GM12891 (cell line): Measurements from ENCODE around the gene ARHGEF12.

Experiments
- DNase-seq: peaks from one replicate; pipeline ENCODE4 v3.0.0; 2011; ENCODE audit warnings: low spot score; ENCODE audit not compliant: insufficient read length
- FAIRE-seq: peaks from 2 replicates; lab custom pipeline; 2011; peaks lifted over from hg19 to GRCh38; lab: Jason Lieb, UNC
- PAX5 ChIP-seq: IDR thresholded peaks from 2 replicates; pipeline ENCODE4 v1.6.1; 2011; ENCODE audit warnings: low read length, moderate library complexity, mild to moderate bottlenecking; ENCODE audit not compliant: insufficient read depth, severe bottlenecking
- POLR2A ChIP-seq: IDR thresholded peaks from 2 replicates; pipeline ENCODE4 v1.6.1; 2011; ENCODE audit warnings: low read depth, low read length, control low read depth
- POLR2AphosphoS5 ChIP-seq: IDR thresholded peaks from 2 replicates; pipeline ENCODE4 v1.6.1; 2011; ENCODE audit warnings: low read depth, low read length, control low read depth
- POU2F2 ChIP-seq: IDR thresholded peaks from 2 replicates; pipeline ENCODE4 v1.6.1; 2011; ENCODE audit warnings: low read depth, mild to moderate bottlenecking, control low read depth, low read length, moderate library complexity
- SPI1 ChIP-seq: IDR thresholded peaks from 2 replicates; pipeline ENCODE4 v1.6.1; 2011; ENCODE audit warnings: low read depth, low read length, control low read depth
- TAF1 ChIP-seq: IDR thresholded peaks from 2 replicates; pipeline ENCODE4 v1.6.1; 2011; ENCODE audit warnings: low read depth, low read length, control low read depth

The ARHGEF12 gene

GRCh38 chr11:120391854-120392253, 55.6 kb downstream of the ARHGEF12 start:
- FAIRE-seq (no peak), DNase-seq (no peak)
- no peak for TF ChIP-seq POU2F2
- TF ChIP-seq PAX5 = no peak
- TF ChIP-seq POLR2AphosphoS5 = no peak
- TF ChIP-seq TAF1 = no peak
- TF ChIP-seq SPI1 = no peak
- TF ChIP-seq POLR2A = no peak

DNA sequence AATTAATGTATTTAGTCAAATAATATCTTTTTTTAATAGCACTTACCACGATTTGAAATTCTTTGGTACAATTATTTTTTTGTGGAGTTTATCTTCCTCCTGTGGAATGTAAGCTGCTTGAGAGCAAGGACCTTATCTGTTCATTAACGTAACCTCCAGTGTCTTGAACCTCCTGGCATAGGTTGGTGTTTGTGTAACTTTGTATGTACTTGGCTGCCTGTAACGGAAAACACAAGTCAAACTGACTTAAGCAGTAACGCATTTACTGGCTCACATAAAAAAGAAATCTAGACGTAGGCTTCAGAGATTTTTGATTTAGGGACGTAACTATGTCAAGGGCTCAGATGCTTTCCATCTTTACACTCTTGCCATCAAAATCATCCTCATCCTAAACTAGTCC, 56.1 kb downstream of the ARHGEF12 start:
- no peak for FAIRE-seq
- no peak for TF ChIP-seq POU2F2
- no peak for TF ChIP-seq SPI1
- TF ChIP-seq POLR2A = no peak
- no peak for TF ChIP-seq PAX5
- no peak for TF ChIP-seq TAF1
- no peak for TF ChIP-seq POLR2AphosphoS5

DNA sequence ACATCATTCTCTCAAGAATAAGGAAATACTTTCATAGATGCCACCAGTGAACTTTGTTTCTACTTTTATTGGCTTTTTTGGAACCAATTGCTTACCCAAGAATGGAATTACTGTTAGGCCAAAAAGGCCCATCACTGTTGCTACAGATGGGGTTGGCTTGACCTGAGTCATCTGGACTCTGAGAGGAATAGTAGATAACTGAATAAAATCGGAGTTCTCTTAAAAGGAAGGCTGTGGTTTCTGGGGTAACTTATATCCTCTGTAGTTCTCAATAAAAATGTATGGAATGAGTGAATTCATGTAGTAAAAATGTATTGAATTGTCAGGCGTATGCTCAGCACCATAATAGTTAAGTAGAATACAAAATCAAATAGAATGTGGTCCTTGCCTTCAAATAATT, 56.6 kb downstream of the ARHGEF12 start:
- FAIRE-seq = no peak
- no peak for TF ChIP-seq POLR2AphosphoS5
- no peak for TF ChIP-seq POLR2A
- TF ChIP-seq SPI1 = no peak
- TF ChIP-seq TAF1 = no peak
- TF ChIP-seq POU2F2 = no peak
- no peak for TF ChIP-seq PAX5

More for the DNA sequence above, 56.1 kb downstream of the ARHGEF12 start:
- DNase-seq = no peak

GRCh38 chr11:120394119-120394518, 57.9 kb downstream of the ARHGEF12 start:
- TF ChIP-seq TAF1 = no peak
- no peak for TF ChIP-seq SPI1
- TF ChIP-seq POLR2AphosphoS5 = no peak
- TF ChIP-seq PAX5 = no peak
- TF ChIP-seq POU2F2 = no peak
- TF ChIP-seq POLR2A = no peak
- DNase-seq (no peak), FAIRE-seq (no peak)

More for the DNA sequence above, 56.6 kb downstream of the ARHGEF12 start:
- no peak for DNase-seq

GRCh38 chr11:120395778-120396177, 59.6 kb downstream of the ARHGEF12 start:
- TF ChIP-seq PAX5 (no peak), TAF1 (no peak), POLR2A (no peak), POLR2AphosphoS5 (no peak), SPI1 (no peak), POU2F2 (no peak)
- FAIRE-seq = no peak
- DNase-seq = no peak

GRCh38 chr11:120398132-120398531, 61.9 kb downstream of the ARHGEF12 start:
- FAIRE-seq (no peak), DNase-seq (no peak)
- TF ChIP-seq PAX5 = no peak
- no peak for TF ChIP-seq POLR2AphosphoS5
- TF ChIP-seq POLR2A = no peak
- no peak for TF ChIP-seq TAF1
- TF ChIP-seq SPI1 = no peak
- no peak for TF ChIP-seq POU2F2

GRCh38 chr11:120399307-120399706, 63.1 kb downstream of the ARHGEF12 start:
- TF ChIP-seq POLR2A = no peak
- TF ChIP-seq POU2F2 = no peak
- no peak for TF ChIP-seq SPI1
- no peak for TF ChIP-seq POLR2AphosphoS5
- TF ChIP-seq TAF1 = no peak
- no peak for TF ChIP-seq PAX5

DNA sequence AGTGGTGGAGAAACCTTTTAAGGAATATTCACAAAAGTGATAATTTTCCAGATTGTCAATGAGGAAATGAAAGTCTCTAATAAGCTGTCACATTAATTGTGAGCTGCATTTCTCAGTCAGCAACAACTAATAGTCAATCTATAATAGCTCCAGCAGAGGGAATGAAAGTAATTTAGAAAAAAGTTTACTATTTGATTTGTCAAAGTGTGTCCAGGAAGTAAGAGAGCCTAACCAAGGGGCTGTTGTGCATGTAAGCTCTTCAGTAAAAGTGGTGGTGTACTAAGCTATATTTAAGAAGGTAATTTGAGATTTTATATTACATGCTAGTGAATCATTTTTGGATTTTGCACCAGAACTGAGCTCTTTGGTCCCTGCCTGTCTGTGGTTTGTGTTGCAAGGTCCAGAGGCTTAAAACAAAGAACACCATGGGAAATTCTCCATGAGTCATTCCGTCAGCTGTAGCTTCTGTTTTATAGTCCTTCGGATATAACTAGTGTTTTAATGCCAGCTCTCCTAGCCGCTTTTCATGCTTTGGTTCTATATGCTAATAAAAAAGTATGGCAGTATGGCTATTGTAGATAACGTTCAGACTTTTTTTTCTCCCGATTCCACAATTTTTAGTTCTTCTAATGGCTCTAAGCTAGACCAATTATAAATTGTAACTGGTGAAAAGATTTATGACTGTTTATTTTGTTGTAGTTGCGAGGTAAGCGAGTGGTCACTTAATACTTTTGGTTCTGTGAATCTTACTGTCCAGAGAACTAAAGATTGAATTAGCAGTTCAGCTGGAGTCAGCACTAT, 64.6 kb downstream of the ARHGEF12 start:
- DNase-seq (no peak), FAIRE-seq (no peak)
- TF ChIP-seq SPI1 (peak; percentile 71), POLR2AphosphoS5 (no peak)

More at GRCh38 chr11:120399307-120399706, 63.1 kb downstream of the ARHGEF12 start:
- no peak for FAIRE-seq
- DNase-seq = no peak

- TF ChIP-seq POLR2AphosphoS5 = no peak
- TF ChIP-seq SPI1 = no peak
- TF ChIP-seq POU2F2 = no peak
- no peak for TF ChIP-seq PAX5
- TF ChIP-seq TAF1 = no peak
- no peak for TF ChIP-seq POLR2A
- DNase-seq = no peak
- no peak for FAIRE-seq
These were observed 65.3 kb downstream of the ARHGEF12 start for GRCh38 chr11:120401506-120401905.
